ENCODE results near the gene TNFSF9. TPM values are rescaled to one million over a fixed set of nuclear protein-coding genes. Genes with fewer than 3 reads are reported as not detected.

TNFSF9 gene
- total RNA-seq, 2 donors from 2014 or later, result 0.27 to 1.8 TPM

DNA sequence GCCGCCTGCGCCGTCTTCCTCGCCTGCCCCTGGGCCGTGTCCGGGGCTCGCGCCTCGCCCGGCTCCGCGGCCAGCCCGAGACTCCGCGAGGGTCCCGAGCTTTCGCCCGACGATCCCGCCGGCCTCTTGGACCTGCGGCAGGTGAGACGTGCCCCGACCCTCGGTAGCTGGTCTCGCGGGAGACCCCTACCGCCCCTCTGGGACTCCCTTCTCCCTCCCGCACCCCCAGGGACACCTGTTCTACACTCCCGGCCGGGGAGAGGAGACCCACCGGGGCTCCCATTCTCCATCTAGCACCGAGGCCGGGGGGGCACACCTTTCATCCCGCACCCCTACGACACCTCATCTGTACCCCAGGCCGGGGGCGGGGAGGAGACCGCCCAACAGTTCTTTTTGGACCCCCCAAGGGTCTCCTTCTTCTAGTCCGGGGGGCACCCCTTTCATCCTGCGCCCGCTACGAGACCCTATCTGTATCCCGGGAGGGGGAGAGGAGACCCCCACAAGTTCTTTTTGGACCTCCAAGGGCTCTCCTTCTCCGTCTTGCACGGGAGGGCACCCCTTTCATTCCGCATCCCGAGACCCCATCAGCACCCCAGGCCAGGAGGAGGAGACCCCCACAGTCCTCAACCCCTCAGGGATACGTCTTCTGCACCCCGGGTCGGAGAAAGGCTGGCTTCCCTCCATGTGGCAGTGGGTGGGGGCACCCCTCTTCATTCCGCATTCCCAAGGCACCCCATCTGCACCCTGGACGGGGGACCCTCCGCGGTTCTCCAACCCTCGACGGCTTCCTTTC lies 533 bp downstream of the TNFSF9 start:
- Histone ChIP-seq H3K36me3 (no peaks in the 10 kb centered on the region), H3K27ac (no peak overlapping the region), H3K27me3 (replicated peaks; ENCODE audit: insufficient read depth) (no peaks in the 10 kb centered on the region), H3K9me3 (no peaks in the 10 kb centered on the region), H3K4me1 (ENCODE audit: control insufficient read depth in 1 of 2, low read depth in 2 of 2) (peaks cover 0 to 17% of the 10 kb centered on the region in 2 donors), H3K4me3 (peak overlapping the region; percentile 75)
- DNase-seq (ENCODE audit: low spot score) (no peak), ATAC-seq (ENCODE audit: insufficient number of reproducible peaks, low FRiP score, low read depth) (no peak)
- TF ChIP-seq, protein P1, sequence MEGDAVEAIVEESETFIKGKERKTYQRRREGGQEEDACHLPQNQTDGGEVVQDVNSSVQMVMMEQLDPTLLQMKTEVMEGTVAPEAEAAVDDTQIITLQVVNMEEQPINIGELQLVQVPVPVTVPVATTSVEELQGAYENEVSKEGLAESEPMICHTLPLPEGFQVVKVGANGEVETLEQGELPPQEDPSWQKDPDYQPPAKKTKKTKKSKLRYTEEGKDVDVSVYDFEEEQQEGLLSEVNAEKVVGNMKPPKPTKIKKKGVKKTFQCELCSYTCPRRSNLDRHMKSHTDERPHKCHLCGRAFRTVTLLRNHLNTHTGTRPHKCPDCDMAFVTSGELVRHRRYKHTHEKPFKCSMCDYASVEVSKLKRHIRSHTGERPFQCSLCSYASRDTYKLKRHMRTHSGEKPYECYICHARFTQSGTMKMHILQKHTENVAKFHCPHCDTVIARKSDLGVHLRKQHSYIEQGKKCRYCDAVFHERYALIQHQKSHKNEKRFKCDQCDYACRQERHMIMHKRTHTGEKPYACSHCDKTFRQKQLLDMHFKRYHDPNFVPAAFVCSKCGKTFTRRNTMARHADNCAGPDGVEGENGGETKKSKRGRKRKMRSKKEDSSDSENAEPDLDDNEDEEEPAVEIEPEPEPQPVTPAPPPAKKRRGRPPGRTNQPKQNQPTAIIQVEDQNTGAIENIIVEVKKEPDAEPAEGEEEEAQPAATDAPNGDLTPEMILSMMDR (IDR thresholded peaks at IDR 0.05), result no peak

DNA sequence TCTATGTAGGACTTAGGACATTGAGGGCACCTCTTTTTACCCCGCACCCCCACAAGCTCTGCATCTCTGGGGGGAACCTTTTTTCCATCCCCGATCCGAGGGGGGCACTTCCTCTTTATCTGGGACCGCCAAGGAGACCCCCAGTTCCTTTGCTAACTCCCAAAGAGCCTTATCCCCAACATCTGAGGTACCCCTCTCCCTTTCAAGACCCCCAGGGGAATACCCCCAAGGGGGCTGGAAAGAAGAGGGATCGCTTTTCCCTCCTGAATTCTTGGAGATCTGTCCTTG lies 1.1 kb downstream of the TNFSF9 start:
- TF ChIP-seq, protein P1 (IDR thresholded peaks at IDR 0.05), result no peak
- no peak for ATAC-seq (ENCODE audit: insufficient number of reproducible peaks, low FRiP score, low read depth)
- no peak for DNase-seq (ENCODE audit: low spot score)
- Histone ChIP-seq H3K9me3 (no peaks in the 10 kb centered on the region), H3K27ac (no peak overlapping the region), H3K27me3 (replicated peaks; ENCODE audit: insufficient read depth) (no peaks in the 10 kb centered on the region), H3K4me3 (peak overlapping the region; percentile 75), H3K4me1 (ENCODE audit: control insufficient read depth in 1 of 2, low read depth in 2 of 2) (peaks cover 0 to 17% of the 10 kb centered on the region in 2 donors), H3K36me3 (no peaks in the 10 kb centered on the region)

- Histone ChIP-seq H3K4me1 (ENCODE audit: control insufficient read depth in 1 of 2, low read depth in 2 of 2) (peaks cover 0 to 17% of the 10 kb centered on the region in 2 donors), H3K4me3 (peak overlapping the region; percentile 4), H3K27me3 (replicated peaks; ENCODE audit: insufficient read depth) (no peaks in the 10 kb centered on the region), H3K36me3 (no peaks in the 10 kb centered on the region), H3K27ac (no peak overlapping the region), H3K9me3 (no peaks in the 10 kb centered on the region)
- no peak for DNase-seq (ENCODE audit: low spot score)
- no peak for ATAC-seq (ENCODE audit: insufficient number of reproducible peaks, low FRiP score, low read depth)
- TF ChIP-seq, protein P1 (IDR thresholded peaks at IDR 0.05), result no peak
These were observed 1.6 kb downstream of the TNFSF9 start for GRCh38 chr19:6532244-6532999.

DNA sequence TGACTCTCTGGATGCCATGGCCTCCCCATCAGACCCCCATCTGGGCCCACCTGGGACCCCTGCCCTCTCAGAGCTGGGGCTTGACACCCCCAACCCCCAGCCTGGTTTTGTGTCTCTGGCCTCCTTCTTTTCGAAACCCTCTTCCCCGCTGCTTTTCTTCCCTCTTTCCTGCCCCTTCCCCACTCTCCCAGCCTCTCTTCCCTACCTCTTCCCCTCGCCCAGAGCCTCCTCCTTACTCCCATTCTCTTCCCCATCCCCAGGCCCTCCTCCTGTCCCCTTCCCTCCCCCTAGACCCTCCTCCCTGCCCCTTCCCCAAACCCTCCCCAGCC lies 2.1 kb downstream of the TNFSF9 start:
- no peaks in the 10 kb centered on the region for H3K36me3 ChIP-seq
- H3K9me3 ChIP-seq, result no peaks in the 10 kb centered on the region
- DNase-seq (ENCODE audit: low spot score) (no peak), ATAC-seq (ENCODE audit: insufficient number of reproducible peaks, low FRiP score, low read depth) (no peak)
- H3K27me3 ChIP-seq (replicated peaks; ENCODE audit: insufficient read depth), result no peaks in the 10 kb centered on the region
- no peak overlapping the region for H3K4me3 ChIP-seq
- H3K27ac ChIP-seq, result no peak overlapping the region
- TF ChIP-seq, protein P1 (IDR thresholded peaks at IDR 0.05), result no peak
- H3K4me1 ChIP-seq (ENCODE audit: control insufficient read depth in 1 of 2, low read depth in 2 of 2), result peaks cover 0 to 17% of the 10 kb centered on the region in 2 donors

DNA sequence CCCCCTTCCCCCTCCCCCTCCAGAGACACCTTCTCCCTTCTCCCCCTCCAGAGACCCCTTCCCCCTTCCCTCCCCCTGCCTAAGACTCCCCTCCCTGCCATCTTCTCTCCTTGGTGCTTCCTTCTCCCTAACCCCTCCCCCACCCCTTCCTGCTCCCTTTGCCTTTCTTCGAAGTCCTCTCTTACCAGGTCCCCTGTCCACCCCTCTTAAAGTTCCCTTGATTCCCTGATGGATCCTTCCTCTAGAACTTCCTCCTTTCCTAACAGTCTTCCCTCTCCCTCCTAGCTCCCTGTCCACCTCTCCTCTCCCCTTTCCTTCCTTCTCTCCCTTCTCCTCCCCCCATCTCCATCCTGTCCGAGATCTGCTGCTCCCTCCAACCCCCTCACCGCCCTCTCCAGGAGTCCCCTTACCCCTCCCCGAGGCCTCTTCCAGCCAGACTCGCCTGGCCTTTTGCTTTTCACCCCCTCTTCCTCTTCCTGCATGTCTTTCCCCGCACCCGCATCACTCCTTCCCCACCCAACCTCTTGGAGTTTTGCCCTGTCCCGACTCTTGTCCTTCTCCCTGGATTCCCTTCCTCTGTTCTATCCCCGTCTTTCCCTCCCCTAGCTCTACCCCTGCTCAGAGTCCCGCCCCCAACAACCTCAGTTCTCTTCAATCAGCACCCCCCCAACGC lies 3.1 kb downstream of the TNFSF9 start:
- Histone ChIP-seq H3K36me3 (no peaks in the 10 kb centered on the region), H3K4me3 (no peak overlapping the region), H3K9me3 (no peaks in the 10 kb centered on the region), H3K4me1 (ENCODE audit: control insufficient read depth in 1 of 2, low read depth in 2 of 2) (peaks cover 0 to 17% of the 10 kb centered on the region in 2 donors), H3K27ac (no peak overlapping the region), H3K27me3 (replicated peaks; ENCODE audit: insufficient read depth) (no peaks in the 10 kb centered on the region)
- DNase-seq (ENCODE audit: low spot score) (no peak), ATAC-seq (ENCODE audit: insufficient number of reproducible peaks, low FRiP score, low read depth) (no peak)
- TF ChIP-seq, protein P1 (IDR thresholded peaks at IDR 0.05), result no peak
